DMS53 treated with DMSO at 0.1 percent for 48 hours (cell line): ENCODE results near the gene PRKCZ.
A peak's percentile ranks its signal among the peaks of the same experiment; 100 is the strongest.

ENCODE experiments used
- DNase-seq: peaks from one replicate; lab custom pipeline; 2025; ENCODE audit not compliant: unreplicated experiment; lab: John Stamatoyannopoulos, UW

The PRKCZ gene

GRCh38 chr1:2154022-2154421 lies 103.8 kb downstream of the PRKCZ start:
- no peak for DNase-seq

- DNase-seq: no peak
Observed at GRCh38 chr1:2155147-2155598, 105.0 kb downstream of the PRKCZ start.

GRCh38 chr1:2155788-2156187 lies 105.6 kb downstream of the PRKCZ start:
- no peak for DNase-seq

DNA sequence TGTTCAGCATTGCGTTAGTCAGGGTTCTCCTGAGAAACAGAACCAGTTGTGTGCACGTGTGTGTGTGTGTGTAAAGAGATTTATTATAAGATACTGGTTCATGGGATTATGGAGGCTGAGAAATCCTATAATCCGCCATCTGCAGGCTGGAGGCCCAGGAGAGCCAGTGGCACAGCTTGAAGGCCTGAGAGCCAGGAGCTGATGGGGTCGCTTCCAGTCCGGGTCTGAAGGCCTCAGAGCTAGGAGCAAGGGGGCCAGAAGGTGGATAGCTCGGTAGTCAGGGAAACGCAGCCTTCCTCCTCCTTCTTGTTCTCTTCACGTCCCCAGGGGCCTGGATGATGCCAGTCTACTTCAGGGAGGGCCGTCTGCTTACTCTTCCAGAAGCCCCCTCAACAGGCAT lies 106.7 kb downstream of the PRKCZ start:
- no peak for DNase-seq

- DNase-seq: no peak
Observed at GRCh38 chr1:2157856-2158255, 107.6 kb downstream of the PRKCZ start.

- DNase-seq: no peak
Observed at GRCh38 chr1:2158272-2158671, 108.1 kb downstream of the PRKCZ start.

DNA sequence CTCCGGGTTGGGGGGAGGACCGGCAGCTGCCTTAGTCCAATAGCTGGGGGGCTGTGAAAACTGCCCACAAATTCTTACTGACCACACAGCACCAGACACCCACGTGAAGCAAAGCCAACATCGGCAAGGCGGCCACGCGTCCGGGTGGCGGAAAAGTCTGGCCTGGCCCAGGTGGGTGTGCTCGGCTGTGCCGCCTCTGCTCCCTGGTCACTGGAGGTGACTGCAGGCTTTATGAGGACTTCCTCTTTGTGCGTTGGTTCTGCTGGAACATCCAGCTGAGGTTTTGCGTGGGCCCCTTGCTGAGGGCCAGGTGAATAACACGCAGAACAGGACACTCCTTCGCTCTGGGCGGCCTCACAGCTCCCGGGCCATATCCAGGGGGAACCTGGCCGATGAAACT lies 108.9 kb downstream of the PRKCZ start:
- DNase-seq: no peak

GRCh38 chr1:2160451-2161300 lies 110.5 kb downstream of the PRKCZ start:
- no peak for DNase-seq

GRCh38 chr1:2163205-2163604 lies 113.0 kb downstream of the PRKCZ start:
- no peak for DNase-seq

- no peak for DNase-seq
Observed at GRCh38 chr1:2165646-2166045, 115.4 kb downstream of the PRKCZ start.

GRCh38 chr1:2166254-2166653 lies 116.0 kb downstream of the PRKCZ start:
- no peak for DNase-seq

DNA sequence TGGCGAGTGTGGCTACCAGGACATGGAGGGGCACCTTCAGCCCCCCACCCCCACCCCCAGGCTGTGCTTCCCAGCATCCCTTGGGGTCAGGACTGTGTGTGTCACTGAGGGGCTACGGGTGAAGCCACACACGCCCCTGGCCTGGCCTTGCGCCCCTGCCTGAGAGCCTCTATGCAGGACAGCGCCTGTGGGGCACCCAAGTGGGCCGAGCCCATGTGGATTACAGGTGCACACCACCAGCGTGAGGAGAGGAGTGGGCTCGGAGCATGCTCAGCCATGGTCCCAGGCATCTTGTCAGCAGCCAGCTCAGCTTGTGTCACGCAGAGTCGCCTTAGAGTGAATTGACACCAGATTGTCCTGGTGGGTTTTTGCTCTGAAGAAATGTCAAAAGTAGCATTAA lies 116.5 kb downstream of the PRKCZ start:
- no peak for DNase-seq

DNA sequence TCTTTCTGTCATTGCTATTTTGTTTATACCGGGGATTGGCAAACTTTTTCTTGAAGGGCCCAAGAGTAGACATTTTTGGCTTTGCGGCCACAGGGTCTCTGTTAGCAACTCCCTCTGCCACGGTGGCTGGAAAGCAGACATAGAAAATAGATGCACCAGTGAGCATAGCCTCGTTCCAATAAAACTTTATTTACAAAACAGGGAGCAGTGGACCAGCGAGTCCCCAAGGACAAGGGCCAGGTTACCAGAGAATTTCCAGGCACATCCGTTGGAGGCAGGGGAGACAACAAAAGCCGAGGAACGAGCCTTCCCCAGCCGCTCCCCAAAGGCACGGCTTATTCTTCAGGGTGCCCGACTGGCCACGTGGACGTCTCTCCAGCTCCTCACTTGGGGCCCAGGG lies 117.9 kb downstream of the PRKCZ start:
- no peak for DNase-seq

- DNase-seq: no peak
Observed at GRCh38 chr1:2168535-2168934, 118.3 kb downstream of the PRKCZ start.

DNA sequence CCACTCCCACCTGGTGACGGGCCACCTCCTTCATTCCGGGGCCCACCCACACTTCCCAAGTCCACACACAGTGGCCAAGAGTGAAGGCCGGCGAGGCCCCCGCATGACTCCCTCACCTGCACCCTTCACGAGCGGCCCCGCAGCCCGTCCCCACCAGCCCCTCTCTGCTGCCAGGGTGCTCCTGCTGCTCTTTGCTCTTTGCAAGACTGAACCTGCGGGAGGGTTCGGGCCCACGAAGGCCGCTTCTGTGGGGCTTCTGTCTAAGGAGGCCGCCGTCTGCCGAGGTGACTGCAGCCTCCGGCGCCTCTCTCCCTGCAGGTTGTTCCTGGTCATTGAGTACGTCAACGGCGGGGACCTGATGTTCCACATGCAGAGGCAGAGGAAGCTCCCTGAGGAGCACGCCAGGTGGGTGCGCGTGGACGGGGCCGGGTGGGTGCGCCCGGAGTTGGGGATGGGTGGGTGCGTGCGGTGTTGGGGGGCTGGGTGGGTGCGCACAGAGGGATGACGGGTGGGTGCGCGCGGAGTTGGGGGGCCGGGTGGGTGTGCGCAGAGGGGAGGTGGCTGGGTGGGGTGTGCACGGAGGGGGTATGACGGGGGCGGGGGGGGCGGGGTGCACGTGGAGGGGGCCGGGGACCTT lies 119.1 kb downstream of the PRKCZ start:
- no peak for DNase-seq

DNA sequence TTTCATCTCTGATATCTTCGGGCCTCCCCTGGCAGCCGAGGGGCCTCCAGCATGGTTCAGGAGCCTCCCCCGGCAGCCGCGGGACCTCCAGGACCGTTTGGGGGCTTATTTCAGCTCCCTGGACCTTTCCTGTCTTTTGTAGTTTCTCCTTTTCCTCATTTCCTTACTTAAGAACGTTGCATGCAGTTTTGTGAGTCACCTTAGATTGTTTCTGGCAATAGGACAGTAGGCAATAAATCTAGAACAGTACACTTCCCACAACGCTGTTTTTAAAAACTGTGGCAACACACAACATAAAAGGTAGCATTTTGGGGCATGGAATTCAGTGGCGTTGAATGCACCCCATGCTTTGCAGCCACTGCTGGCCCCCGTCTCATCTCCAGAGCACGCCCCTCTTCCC lies 120.0 kb downstream of the PRKCZ start:
- DNase-seq: no peak

GRCh38 chr1:2172012-2172411 lies 121.8 kb downstream of the PRKCZ start:
- DNase-seq: no peak

GRCh38 chr1:2172551-2173146 lies 122.4 kb downstream of the PRKCZ start:
- no peak for DNase-seq

- DNase-seq: no peak
Observed at GRCh38 chr1:2173546-2174347, 123.5 kb downstream of the PRKCZ start.

- DNase-seq: peak; percentile 36
Observed at GRCh38 chr1:2174348-2175054, 124.3 kb downstream of the PRKCZ start.

GRCh38 chr1:2175055-2175414 lies 124.8 kb downstream of the PRKCZ start:
- no peak for DNase-seq
